Glutamatergic neuron (in vitro differentiated cells): ENCODE data around the gene ABCG2. TPM values are rescaled to one million over a fixed set of nuclear protein-coding genes. Genes with fewer than 3 reads are reported as not detected.

ENCODE experiments used
- DNase-seq: peaks from one replicate; pipeline ENCODE4 v3.0.0; 2022
- H3K27ac Mint-ChIP-seq: one replicate; pipeline ENCODE4 v1.8.0; 2020; ENCODE audit warnings: mild to moderate bottlenecking, mixed read lengths, inconsistent platforms; ENCODE audit not compliant: unreplicated experiment
- H3K27me3 Mint-ChIP-seq: one replicate; pipeline ENCODE4 v1.8.0; 2020; ENCODE audit warnings: mild to moderate bottlenecking, moderate library complexity, mixed read lengths, inconsistent platforms; ENCODE audit not compliant: unreplicated experiment
- H3K36me3 Mint-ChIP-seq: one replicate; pipeline ENCODE4 v1.8.0; 2020; ENCODE audit warnings: mild to moderate bottlenecking, mixed read lengths, inconsistent platforms; ENCODE audit not compliant: unreplicated experiment
- H3K4me1 Mint-ChIP-seq: one replicate; pipeline ENCODE4 v1.8.0; 2020; ENCODE audit warnings: mild to moderate bottlenecking, low read depth, mixed read lengths, inconsistent platforms; ENCODE audit not compliant: unreplicated experiment
- H3K4me3 Mint-ChIP-seq: one replicate; pipeline ENCODE4 v1.8.0; 2020; ENCODE audit warnings: mild to moderate bottlenecking, mixed read lengths, inconsistent platforms; ENCODE audit not compliant: unreplicated experiment
- H3K9me3 Mint-ChIP-seq: one replicate; pipeline ENCODE4 v1.8.0; 2020; ENCODE audit warnings: mild to moderate bottlenecking, moderate library complexity, mixed read lengths, inconsistent platforms; ENCODE audit not compliant: unreplicated experiment
- CTCF ChIP-seq: fragments of 200-600 bp; sonication (generic); IDR thresholded peaks from one replicate; pipeline ENCODE4 v1.5.0; 2021; ENCODE audit not compliant: partially characterized antibody, unreplicated experiment
- total RNA-seq: library from RNA; stranded (reverse); fragmentation: NEBNext Ultra II Directional; extraction: Animal tissue kit (Norgen Biotek cat#: 25700); gene quantifications from one replicate; pipeline ENCODE4 v1.2.1, GENCODE V29; 2021; ENCODE audit not compliant: unreplicated experiment

ABCG2 gene
- total RNA-seq, 1 donor from 2014 or later = not detected

GRCh38 chr4:88144048-88144447 is 14.4 kb downstream of the ABCG2 start:
- no peak for DNase-seq
- Mint-ChIP-seq H3K27me3 (no peaks in the 10 kb centered on the region), H3K4me3 (no peak overlapping the region), H3K27ac (no peak overlapping the region), H3K4me1 (no peaks in the 10 kb centered on the region), H3K9me3 (no peaks in the 10 kb centered on the region), H3K36me3 (no peaks in the 10 kb centered on the region)
- TF ChIP-seq CTCF = no peak

GRCh38 chr4:88143504-88143903 is 14.9 kb downstream of the ABCG2 start:
- no peaks in the 10 kb centered on the region for H3K36me3 Mint-ChIP-seq
- no peak for DNase-seq
- no peaks in the 10 kb centered on the region for H3K27me3 Mint-ChIP-seq
- H3K4me3 Mint-ChIP-seq = no peak overlapping the region
- no peaks in the 10 kb centered on the region for H3K9me3 Mint-ChIP-seq
- H3K27ac Mint-ChIP-seq = no peak overlapping the region
- no peak for TF ChIP-seq CTCF
- no peaks in the 10 kb centered on the region for H3K4me1 Mint-ChIP-seq

GRCh38 chr4:88138561-88138960 is 19.9 kb downstream of the ABCG2 start:
- Mint-ChIP-seq H3K9me3 (no peaks in the 10 kb centered on the region), H3K27me3 (no peaks in the 10 kb centered on the region), H3K4me1 (no peaks in the 10 kb centered on the region), H3K27ac (no peak overlapping the region), H3K4me3 (no peak overlapping the region), H3K36me3 (no peaks in the 10 kb centered on the region)
- no peak for TF ChIP-seq CTCF
- DNase-seq = no peak

- no peaks in the 10 kb centered on the region for H3K4me1 Mint-ChIP-seq
- no peaks in the 10 kb centered on the region for H3K36me3 Mint-ChIP-seq
- no peak for DNase-seq
- no peak for TF ChIP-seq CTCF
- no peaks in the 10 kb centered on the region for H3K9me3 Mint-ChIP-seq
- no peak overlapping the region for H3K27ac Mint-ChIP-seq
- H3K4me3 Mint-ChIP-seq = no peak overlapping the region
- no peaks in the 10 kb centered on the region for H3K27me3 Mint-ChIP-seq
Measured at GRCh38 chr4:88137112-88137511, 21.3 kb downstream of the ABCG2 start.

GRCh38 chr4:88136249-88136648 is 22.2 kb downstream of the ABCG2 start:
- TF ChIP-seq CTCF = no peak
- no peak overlapping the region for H3K27ac Mint-ChIP-seq
- H3K27me3 Mint-ChIP-seq = no peaks in the 10 kb centered on the region
- H3K36me3 Mint-ChIP-seq = no peaks in the 10 kb centered on the region
- H3K4me1 Mint-ChIP-seq = no peaks in the 10 kb centered on the region
- no peaks in the 10 kb centered on the region for H3K9me3 Mint-ChIP-seq
- no peak for DNase-seq
- H3K4me3 Mint-ChIP-seq = no peak overlapping the region
